Measurements from ENCODE around the gene ABHD6.
"Not testable (repeated sequence)": the region's sequence is repeated elsewhere in the genome, so short reads cannot be mapped to it uniquely, and the experiment has no call there.

ABHD6 gene

GRCh38 chr3:58210761-58211460 lies 26.7 kb upstream of the ABHD6 start, which contains the start of gene DNASE1L3:
Gene DNASE1L3 (minus strand): TSS chr3:58210972. CDS start chr3:58210906, 66 bp downstream.
- DNase-seq: no peak

DNA sequence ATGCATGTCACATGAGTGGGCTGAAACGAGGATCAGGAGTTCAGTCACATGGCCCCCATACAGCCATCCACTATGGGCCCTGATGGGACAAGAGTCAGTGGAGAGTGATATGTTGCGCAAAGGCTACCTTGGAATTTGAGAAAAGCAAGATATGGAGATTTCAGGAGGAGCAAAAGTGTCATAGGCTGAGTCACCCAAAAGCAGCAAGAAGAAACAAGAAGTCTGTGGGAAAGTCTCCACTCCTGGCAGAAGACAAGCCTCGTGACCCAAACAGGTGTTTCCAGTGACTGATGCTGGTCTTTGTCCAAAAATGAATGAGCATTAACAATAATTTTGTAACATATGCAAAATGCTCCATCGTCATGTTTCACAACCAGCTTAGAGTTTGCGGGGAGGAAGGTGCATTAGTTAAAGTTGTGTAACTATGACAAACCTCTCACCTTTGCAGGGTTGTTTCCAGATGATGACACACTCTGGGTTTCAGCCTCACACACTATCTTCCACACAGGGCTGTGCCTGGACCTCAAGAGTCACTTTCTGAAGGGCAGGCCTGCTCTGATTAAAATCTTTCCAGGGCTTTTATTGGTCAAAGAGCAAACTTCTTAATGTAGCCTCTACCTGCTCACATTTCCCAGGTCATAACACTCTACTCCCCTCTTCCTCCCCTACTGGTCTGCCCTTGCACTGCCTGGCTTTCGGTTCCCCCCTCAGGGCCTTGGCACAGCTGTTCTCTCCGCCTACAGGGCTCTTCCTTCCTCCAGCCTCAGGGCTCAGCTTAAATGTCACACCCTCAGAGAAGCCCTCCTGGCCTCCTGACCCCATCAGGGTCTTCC lies 22.9 kb upstream of the ABHD6 start:
- DNase-seq: peak; percentile 45

DNA sequence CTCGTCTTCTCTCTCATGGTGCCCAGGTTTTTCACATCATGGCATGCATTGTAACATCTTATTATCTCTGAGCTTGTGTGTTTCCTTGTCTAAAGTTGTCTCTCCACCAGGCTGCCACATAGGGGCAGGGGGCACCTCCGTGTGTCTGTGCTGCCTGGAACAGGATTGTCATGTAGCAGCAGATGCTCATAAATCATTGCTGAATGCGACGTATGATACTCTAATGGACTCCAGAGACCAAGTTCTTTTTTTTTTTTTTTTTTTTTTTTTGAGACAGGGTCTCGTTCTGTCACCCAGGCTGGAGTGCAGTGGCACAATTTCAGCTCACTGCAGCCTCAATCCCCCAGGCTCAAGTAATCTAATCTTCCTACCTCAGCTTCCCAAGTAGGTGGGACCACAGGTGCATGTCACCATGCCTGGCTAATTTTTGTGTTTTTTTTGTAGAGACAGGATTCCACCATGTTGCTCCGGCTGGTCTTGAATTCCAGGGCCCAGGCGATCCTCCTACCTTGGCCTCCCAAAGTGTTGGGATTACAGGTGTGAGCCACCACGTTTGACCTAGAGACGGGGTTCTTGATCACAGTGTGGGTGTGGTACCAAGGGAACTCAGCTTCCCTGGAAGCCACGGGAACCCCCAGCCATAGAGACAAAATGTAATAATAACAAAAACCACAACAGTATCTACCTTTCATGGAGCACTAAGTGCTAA lies 22.1 kb upstream of the ABHD6 start:
- DNase-seq: peak; percentile 47

- no peak for DNase-seq
Observed at GRCh38 chr3:58216496-58217195, 20.9 kb upstream of the ABHD6 start.

- DNase-seq: peak; percentile 84
Observed at GRCh38 chr3:58217209-58217811, 20.3 kb upstream of the ABHD6 start.

- no peak for DNase-seq
Observed at GRCh38 chr3:58218904-58219303, 18.7 kb upstream of the ABHD6 start.

- no peak for DNase-seq
Observed at GRCh38 chr3:58222161-58222724, 15.3 kb upstream of the ABHD6 start.

DNA sequence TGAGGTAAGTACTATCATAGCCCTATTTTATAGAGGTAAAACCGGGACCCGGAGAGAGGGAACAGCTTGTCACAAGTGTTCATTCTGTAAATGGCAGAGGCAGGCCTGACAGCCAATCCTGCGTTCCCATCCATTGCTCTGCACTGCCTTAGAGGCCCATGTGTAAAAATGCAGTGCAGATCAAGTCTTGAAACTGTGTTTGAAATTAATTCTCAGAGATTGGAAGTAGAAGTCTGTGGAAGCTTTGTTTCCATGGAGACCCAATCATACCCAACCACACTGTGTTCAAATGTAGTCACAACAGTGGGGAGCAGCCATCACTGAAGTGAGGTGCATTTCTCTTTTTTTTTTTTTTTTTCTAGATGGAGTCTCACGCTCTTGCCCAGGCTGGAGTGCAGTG lies 13.7 kb upstream of the ABHD6 start:
- no peak for DNase-seq

DNA sequence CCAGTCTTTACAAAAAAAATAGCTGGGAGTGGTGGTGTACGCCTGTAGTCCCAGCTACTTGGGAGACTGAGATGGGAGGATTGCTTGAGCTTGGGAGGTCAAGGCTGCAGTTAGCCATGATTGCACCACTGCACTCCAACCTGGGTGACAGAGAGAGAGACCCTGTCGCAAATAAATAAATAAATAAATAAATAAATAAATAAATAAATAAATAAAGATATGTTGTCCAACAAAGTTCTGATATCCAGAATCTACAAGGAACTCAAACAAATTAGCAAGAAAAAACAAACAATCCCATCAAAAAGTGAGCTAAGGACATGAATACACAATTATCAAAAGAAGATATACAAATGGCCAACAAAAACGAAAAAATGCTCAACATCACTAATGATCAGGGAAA lies 9.7 kb upstream of the ABHD6 start:
- not testable (repeated sequence) for DNase-seq

DNA sequence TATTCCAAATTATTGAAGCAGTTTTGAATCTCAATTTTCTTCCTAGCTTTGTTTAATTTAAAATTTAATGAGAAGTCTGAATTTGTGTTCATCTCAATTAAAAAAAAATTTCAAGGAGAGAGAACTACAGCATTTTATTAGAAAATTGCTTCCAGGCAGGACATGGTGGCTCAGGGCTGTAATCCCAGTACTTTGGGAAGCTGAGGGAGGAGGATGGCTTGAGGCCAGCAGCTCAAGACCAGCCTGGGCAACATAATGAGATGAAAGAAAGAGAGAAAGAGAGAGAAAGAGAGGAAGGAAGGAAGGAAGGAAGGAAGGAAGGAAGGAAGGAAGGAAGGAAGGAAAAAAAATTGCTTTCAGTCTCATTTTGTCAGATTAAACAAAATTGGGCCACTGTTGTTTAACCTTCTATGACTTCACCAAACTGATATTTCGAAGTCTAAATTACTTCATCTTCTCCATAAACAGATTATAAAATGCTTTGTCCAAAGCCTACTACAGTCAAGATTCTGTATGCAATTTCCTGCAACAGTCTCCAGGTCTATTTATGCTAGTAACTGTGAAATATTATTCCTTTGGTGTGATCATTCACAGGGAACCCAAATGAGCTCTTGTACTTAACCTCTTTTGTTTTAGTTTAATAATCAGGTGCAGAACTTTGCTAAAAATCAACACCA lies 6.6 kb upstream of the ABHD6 start:
- no peak for DNase-seq

DNA sequence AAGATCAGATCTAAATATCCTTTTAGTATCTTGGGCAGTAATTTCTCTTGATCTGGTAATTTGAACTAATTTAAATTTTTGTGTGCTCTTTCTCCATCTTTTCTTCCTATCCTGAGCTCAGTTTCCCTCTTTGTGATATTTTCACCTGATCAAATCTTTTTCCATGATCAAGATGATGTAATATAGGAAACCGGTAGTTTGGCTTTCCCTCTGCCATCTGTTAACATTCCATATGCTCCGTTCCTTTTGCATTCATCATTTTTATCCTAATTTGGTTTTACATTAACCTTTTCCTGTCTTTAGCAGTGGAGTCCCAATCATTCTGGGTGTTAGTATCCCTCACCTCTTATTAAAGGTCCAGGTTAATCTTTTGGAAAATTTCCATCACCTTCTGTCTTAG lies 5.9 kb upstream of the ABHD6 start:
- no peak for DNase-seq

- DNase-seq: no peak
Observed at GRCh38 chr3:58234516-58234931, 3.1 kb upstream of the ABHD6 start.

DNA sequence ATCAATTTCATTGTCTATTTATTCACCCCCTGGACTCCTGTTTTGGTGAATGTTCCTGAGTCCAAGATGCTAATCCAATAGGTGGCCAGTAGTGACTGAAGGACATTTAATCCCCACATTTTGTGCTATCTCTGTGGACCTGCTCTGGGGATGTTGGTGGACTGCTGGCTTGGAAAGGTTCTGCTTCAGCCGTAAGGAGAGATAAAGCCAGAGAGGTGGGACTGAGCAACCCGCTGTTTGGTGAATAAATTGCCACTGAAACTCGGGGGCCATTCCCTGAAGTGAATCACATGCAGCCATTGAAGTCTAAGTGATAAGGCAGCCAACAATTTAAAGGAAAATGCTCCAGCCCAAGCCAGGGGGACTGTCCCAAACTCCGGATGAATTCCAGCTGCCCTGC lies 1.6 kb upstream of the ABHD6 start:
- DNase-seq: no peak

- DNase-seq: no peak
Observed at GRCh38 chr3:58236527-58237237, 910 bp upstream of the ABHD6 start.

- peak; percentile 75 for DNase-seq
Observed at GRCh38 chr3:58237941-58238681, 519 bp downstream of the ABHD6 start.

GRCh38 chr3:58238830-58239229 lies 1.2 kb downstream of the ABHD6 start:
- DNase-seq: no peak

DNA sequence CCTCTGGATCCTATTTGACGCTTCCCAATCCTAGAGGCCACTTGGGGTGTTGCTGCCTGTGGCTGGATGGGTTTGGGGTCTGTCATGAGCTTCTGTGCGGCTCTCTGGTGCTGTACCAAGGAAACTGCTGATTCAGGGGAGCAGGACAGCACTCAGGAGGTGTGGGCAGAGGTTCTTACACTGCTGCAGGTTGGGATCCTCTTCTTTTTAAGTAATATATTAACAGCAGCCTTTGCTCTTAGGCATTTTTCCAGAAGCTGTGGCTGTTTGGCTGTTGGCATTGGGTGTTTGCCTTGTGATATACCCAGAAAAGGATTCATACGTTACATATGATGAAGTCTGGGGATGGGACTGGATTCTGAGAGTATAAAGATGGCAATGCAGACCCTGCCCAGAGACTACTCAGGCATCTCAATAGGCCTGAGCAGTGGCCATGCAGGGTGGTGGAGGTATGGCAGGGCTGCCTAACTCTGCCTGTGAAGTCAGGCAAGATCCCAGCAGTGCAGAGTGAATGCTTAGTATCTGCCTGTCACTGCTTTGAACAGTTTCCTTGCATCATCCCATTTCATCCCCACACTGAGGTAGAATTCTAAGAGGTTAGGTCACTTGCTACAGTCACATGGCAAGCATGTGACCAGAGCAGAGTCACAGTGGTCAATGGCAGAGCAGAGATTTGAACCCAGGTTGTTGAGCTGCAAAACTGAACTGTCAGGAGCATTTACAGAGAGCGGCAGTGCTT lies 3.9 kb downstream of the ABHD6 start:
- DNase-seq: no peak

GRCh38 chr3:58242340-58242739 lies 4.7 kb downstream of the ABHD6 start:
- no peak for DNase-seq

DNA sequence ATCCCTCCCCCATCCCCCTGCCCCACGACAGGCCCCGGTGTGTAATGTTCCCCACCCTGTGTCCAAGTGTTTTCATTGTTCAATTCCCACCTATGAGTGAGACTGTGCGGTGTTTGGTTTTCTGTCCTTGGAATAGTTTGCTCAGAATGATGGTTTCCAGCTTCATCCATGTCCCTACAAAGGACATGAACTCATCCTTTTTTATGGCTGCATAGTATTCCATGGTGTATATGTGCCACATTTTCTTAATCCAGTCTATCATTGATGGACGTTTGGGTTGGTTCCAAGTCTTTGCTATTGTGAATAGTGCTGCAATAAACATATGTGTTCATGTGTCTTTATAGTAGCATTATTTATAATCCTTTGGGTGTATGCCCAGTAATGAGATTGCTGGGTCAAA lies 5.3 kb downstream of the ABHD6 start:
- not testable (repeated sequence) for DNase-seq

Data from eye (tissue), 1 donor.